ENCODE data around the gene ALG3.

The ALG3 gene

DNA sequence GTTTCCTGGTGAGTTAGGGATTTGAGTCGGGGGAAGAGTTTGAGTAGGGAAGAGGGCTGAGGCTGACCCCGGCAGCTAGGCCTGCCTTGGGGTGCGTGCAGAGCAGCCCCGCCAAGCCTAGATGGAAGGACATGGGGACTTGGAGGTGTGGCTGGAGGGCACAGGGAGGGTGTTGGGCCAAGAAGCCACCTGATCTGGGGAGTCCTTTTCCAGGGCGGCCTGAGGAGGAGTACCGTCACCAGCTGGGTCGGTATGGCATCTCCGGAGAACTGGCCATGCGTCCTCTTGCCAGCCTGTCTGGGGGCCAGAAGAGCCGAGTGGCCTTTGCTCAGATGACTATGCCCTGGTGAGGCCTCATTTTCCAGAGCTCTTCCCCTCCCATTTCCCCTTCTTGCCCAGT is 55.9 kb downstream of the ALG3 start:
- peak; percentile 17 for DNase-seq
